ENCODE data around the gene PXDC1. TPM values are rescaled to one million over a fixed set of nuclear protein-coding genes. Genes with fewer than 3 reads are reported as not detected.
A peak's percentile ranks its signal among the peaks of the same experiment; 100 is the strongest.

Gene PXDC1
- total and polyA plus RNA-seq, 7 donors: 9.0 to 116 (median 46.7) TPM

DNA sequence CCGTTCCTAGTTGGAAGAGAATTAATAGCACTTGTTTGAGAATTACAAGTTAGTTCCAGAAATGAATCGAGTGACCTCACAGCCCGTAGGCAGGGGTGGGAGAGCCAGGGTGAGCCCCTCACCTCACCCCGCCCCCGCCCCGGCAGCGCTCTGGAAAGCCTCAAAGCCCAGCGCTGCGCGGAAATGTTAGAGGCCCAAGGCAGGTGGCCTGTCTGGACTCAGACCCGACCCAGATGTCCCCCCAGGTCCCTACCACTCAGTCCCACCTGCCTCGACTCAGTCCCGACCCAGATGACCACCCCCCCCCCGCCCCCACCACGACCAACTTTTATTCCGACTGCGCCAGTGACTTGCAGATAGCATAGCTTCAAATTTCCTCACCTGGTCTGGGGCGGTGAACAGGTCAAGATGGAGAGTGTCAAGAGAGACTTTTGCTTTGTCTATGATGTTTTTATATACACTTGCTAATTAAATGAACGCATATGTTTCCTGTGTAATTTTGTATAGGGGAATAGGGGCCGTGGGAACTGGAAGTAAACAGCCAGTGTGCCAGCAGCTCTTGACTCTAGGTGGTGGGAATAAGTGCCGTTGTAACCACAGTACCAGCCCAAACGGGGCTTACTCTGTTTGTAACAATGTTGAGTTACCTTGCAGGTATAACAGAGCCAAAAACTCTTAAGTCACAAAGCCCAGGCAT is 1.2 kb upstream of the PXDC1 start:
- DNase-seq: peak; percentile 82
- H3K27me3 ChIP-seq: no peaks in the 10 kb centered on the region
- WGBS, 2 donors: 30 to 56% methylated on average over 22 of the region's 22 CpGs
- peaks cover 0 to 45% (median 34%) of the 10 kb centered on the region in 4 donors for H3K4me1 ChIP-seq
- H3K27ac ChIP-seq: peak overlapping the region; percentile 92 to 100 (median 97)
- TF ChIP-seq POLR2A (IDR thresholded peaks at IDR 0.05): no peak
- no peak for TF ChIP-seq POLR2AphosphoS5 (IDR thresholded peaks at IDR 0.05)
- TF ChIP-seq, protein P1, sequence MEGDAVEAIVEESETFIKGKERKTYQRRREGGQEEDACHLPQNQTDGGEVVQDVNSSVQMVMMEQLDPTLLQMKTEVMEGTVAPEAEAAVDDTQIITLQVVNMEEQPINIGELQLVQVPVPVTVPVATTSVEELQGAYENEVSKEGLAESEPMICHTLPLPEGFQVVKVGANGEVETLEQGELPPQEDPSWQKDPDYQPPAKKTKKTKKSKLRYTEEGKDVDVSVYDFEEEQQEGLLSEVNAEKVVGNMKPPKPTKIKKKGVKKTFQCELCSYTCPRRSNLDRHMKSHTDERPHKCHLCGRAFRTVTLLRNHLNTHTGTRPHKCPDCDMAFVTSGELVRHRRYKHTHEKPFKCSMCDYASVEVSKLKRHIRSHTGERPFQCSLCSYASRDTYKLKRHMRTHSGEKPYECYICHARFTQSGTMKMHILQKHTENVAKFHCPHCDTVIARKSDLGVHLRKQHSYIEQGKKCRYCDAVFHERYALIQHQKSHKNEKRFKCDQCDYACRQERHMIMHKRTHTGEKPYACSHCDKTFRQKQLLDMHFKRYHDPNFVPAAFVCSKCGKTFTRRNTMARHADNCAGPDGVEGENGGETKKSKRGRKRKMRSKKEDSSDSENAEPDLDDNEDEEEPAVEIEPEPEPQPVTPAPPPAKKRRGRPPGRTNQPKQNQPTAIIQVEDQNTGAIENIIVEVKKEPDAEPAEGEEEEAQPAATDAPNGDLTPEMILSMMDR (IDR thresholded peaks at IDR 0.05): no peak
- no peak for TF ChIP-seq EP300 (IDR thresholded peaks at IDR 0.05)
- intact Hi-C loops (cut with DNase I): loop anchor here (2.0 to 10.0 kb wide), 2 partner anchors 72 to 382 kb away; partner anchors contain the start of gene ECI2
- H3K9me3 ChIP-seq: no peaks in the 10 kb centered on the region
- H3K4me3 ChIP-seq: peak overlapping the region; percentile 58 to 98 (median 70)
- no peaks in the 10 kb centered on the region for H3K36me3 ChIP-seq

DNA sequence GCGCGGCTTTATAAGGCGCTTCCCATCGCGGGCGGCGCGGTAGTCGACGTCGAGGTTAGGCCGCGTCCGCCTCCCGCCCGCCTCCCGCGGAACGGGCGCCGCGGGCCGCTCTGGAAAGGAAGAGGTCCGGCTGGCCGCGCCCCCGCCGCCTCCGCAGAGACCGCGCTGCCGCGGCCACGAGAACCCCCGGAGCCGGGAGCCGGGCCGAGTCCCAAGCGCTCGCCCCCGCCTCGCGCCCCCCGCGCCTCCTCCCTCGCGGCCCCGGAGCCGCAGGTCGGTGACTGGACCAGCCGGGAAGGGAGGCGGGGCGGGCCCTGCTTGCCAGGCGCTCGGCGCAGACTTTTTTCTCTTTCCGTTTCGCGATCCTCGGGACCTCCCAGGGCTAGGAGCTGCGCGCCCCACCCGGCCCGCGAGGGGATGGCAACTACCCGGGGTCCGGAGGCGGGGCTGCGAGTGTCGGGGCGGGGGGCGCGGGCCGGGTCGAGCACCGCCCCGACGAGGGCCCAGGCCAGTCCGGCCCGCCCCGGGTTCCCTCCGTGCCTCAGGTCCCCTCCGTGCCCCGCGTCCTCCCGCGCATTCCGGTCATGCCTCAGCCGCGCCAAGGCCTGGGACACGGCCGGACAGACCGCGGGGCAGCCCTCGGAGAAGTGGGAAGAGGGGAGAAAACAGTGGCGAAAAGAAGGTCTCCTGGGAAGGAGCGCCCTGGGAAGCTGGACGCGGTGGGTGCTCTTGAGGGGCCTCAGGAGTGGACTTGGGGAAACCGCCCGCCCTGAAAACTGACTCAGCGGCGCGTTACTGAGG is 417 bp upstream of the PXDC1 start:
- peak overlapping the region; percentile 92 to 100 (median 97) for H3K27ac ChIP-seq
- 2 to 3% methylated on average over 104 of the region's 104 CpGs for WGBS, 2 donors
- no peaks in the 10 kb centered on the region for H3K27me3 ChIP-seq
- TF ChIP-seq POLR2AphosphoS5 (IDR thresholded peaks at IDR 0.05) (peak; percentile 60 to 80 (median 71)), EP300 (IDR thresholded peaks at IDR 0.05) (peak in 2 of 4 donors; percentile 4 to 11), POLR2A (IDR thresholded peaks at IDR 0.05) (peak in 1 of 2 donors; percentile 18)
- TF ChIP-seq, protein P1 (IDR thresholded peaks at IDR 0.05): peak in 2 of 4 experiments; percentile 35 to 37
- H3K9me3 ChIP-seq: no peaks in the 10 kb centered on the region
- H3K4me1 ChIP-seq: peaks cover 0 to 53% (median 40%) of the 10 kb centered on the region in 4 donors
- peak; percentile 96 for DNase-seq
- peak overlapping the region; percentile 58 to 98 (median 70) for H3K4me3 ChIP-seq
- intact Hi-C loops (cut with DNase I): loop anchor here (2.0 to 10.0 kb wide), 3 partner anchors 73 to 383 kb away; partner anchors contain the start of genes ECI2 and FAM50B
- H3K36me3 ChIP-seq: no peaks in the 10 kb centered on the region

DNA sequence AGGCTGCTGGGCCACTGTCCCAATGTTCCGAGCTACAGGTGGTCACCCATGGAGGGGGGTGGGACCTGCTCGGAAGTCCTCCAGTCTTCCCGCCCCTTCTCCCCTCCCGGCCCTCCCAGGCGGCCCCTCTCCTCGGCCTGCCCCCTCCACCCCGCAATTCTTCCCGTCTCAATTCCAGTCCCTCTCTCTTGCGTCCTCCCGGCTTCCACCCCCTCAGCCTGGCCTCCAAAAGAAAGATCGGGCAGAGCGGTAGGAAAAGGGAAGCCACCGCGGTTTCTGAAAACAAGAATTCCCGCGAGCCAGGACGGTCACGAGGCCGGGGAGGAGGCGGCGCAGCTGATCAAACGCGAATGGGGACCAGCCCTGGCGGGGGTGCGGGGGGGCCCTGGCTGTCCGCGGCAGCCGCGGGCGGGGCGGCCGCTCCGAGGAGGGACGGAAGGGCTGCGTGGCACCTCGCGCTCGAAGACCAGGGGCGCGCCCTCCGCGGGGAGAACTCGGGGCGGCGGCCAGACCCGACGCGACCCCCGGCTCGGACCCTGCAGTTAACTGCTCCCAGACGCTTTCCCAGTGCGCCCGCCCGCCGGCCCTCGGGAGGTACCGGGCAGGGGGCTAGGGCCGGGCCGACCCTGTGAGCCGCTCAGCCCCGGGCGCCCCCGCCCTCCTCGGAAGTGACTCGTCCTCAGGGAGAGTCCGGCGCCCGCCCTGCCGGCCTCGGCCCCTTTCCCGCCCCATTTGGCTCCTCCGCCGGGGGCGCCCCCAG is 1.0 kb downstream of the PXDC1 start:
- intact Hi-C loops (cut with DNase I): loop anchor here (2.0 to 10.0 kb wide), 2 partner anchors 98 to 384 kb away; partner anchors contain the start of genes ECI2 and FAM50B
- Histone ChIP-seq H3K9me3 (no peaks in the 10 kb centered on the region), H3K4me3 (peak overlapping the region; percentile 58 to 98 (median 70)), H3K27ac (peak overlapping the region; percentile 92 to 100 (median 97)), H3K27me3 (no peaks in the 10 kb centered on the region), H3K4me1 (peaks cover 0 to 67% (median 54%) of the 10 kb centered on the region in 4 donors), H3K36me3 (no peaks in the 10 kb centered on the region)
- 1 to 2% methylated on average over 74 of the region's 74 CpGs for WGBS, 2 donors
- peak; percentile 95 for DNase-seq
- TF ChIP-seq POLR2AphosphoS5 (IDR thresholded peaks at IDR 0.05) (peak in 3 of 4 donors; percentile 80 to 88 (median 84)), POLR2A (IDR thresholded peaks at IDR 0.05) (peak in 1 of 2 donors; percentile 47), EP300 (IDR thresholded peaks at IDR 0.05) (peak in 2 of 4 donors; percentile 29 to 64)
- TF ChIP-seq, protein P1 (IDR thresholded peaks at IDR 0.05): no peak

DNA sequence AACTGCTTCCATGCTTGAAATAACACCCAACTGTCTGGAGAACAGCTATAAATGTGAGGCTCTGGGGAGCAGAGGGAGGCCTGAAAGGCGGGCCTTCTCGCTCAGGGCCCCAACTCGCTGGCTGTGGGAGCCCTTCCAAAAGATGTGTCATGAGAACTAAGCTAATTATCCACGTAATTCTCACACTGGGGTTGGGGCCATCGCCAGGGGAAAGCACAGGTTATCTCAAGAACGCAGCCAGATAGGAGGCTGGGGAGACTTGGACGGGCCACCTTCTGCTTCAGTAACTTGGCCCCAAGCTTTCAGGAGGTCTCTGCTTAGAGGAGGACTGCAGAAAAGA is 1.6 kb downstream of the PXDC1 start:
- Histone ChIP-seq H3K36me3 (no peaks in the 10 kb centered on the region), H3K27ac (peak overlapping the region; percentile 92 to 100 (median 97)), H3K9me3 (no peaks in the 10 kb centered on the region), H3K4me3 (peak overlapping the region; percentile 58 to 98 (median 70)), H3K4me1 (peaks cover 0 to 73% (median 59%) of the 10 kb centered on the region in 4 donors), H3K27me3 (no peaks in the 10 kb centered on the region)
- TF ChIP-seq POLR2AphosphoS5 (IDR thresholded peaks at IDR 0.05) (peak in 2 of 4 donors; percentile 5 to 31), EP300 (IDR thresholded peaks at IDR 0.05) (no peak), POLR2A (IDR thresholded peaks at IDR 0.05) (no peak)
- TF ChIP-seq, protein P1 (IDR thresholded peaks at IDR 0.05): no peak
- intact Hi-C loops (cut with DNase I): loop anchor here (2.0 to 10.0 kb wide), 2 partner anchors 99 to 385 kb away; partner anchors contain the start of genes ECI2 and FAM50B
- DNase-seq: peak; percentile 91
- WGBS, 2 donors: 9 to 48% methylated on average over 7 of the region's 7 CpGs
